Fibroblast of pulmonary artery (primary cell): ENCODE measurements around the gene EIF2B1.

Source experiments
- DNase-seq: peaks from one replicate; pipeline ENCODE4 v3.0.0-alpha.2; 2010; ENCODE audit warnings: low read depth
- H3K4me3 ChIP-seq: replicated peaks from 2 replicates; pipeline ENCODE4 v1.5.1; 2011; ENCODE audit warnings: low read depth, mild to moderate bottlenecking, control low read depth, low read length, moderate library complexity
- TF ChIP-seq, protein P1 (sequence below): IDR thresholded peaks from 2 replicates; pipeline ENCODE4 v1.5.1; 2011; ENCODE audit warnings: mild to moderate bottlenecking, control low read depth, low read length, inconsistent platforms; ENCODE audit errors: missing control alignments

EIF2B1 gene

DNA sequence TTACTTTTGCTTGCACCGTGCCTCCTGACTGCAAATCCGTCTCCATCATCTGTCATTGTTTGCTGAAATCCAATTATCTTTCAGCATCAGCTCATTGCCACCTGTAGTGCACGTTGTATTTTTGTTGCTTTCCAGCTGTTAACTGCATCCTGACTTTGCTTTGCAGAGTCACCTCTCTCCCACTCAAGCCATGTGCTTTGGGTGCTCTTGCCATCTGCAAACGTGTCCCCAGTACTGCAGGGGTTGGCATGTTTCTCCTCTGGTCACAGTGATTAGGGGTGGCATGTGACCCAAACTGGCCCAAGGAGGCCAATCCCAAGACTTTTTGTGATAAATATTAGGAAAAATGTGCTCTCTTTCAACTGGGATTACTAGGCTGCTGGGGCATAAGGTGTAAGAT is 59.6 kb downstream of the EIF2B1 start:
- no peak for DNase-seq
- TF ChIP-seq, protein P1, sequence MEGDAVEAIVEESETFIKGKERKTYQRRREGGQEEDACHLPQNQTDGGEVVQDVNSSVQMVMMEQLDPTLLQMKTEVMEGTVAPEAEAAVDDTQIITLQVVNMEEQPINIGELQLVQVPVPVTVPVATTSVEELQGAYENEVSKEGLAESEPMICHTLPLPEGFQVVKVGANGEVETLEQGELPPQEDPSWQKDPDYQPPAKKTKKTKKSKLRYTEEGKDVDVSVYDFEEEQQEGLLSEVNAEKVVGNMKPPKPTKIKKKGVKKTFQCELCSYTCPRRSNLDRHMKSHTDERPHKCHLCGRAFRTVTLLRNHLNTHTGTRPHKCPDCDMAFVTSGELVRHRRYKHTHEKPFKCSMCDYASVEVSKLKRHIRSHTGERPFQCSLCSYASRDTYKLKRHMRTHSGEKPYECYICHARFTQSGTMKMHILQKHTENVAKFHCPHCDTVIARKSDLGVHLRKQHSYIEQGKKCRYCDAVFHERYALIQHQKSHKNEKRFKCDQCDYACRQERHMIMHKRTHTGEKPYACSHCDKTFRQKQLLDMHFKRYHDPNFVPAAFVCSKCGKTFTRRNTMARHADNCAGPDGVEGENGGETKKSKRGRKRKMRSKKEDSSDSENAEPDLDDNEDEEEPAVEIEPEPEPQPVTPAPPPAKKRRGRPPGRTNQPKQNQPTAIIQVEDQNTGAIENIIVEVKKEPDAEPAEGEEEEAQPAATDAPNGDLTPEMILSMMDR = no peak
- H3K4me3 ChIP-seq = no peak overlapping the region

DNA sequence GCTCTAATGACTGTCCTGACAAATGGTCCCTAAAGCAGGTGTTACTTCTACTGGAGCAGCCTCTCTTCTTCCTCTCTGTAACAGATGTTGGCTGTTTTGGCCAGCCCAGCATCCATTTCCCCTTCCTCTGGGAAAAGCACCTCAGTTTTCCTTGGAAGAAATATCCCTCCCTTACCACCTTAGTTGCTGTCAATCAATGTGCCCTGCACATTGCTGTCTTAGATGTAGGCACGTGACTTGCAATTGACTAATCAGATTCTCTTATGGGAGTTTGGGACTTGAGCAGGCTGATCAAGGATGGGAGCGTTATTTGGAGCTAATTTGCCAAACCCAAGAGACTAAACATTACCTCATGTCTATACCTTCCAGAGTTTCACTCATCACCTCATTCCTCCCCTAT is 61.1 kb downstream of the EIF2B1 start:
- TF ChIP-seq, protein P1 = no peak
- DNase-seq = no peak
- no peak overlapping the region for H3K4me3 ChIP-seq

DNA sequence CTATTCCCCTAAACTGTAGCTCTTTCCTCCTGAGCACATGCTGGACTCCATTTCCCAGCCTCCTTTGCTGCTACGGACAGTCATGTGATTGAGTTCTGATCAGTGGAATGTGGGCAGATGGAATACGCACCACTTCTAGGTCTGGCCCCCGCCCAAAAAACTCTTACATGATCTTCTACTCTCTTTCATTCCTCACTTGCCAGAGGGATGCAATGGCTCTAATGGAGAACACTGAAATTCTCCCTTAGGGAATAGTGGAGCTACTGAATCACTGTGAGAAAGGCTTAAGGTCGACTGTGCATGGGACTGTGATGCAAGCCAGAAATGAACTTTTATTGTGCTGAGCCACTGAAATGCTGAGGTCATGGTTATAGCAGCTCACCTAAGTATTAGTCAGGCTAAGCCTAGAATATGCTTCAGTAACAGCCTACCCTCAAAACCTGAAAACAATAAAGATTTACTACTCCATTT is 62.1 kb downstream of the EIF2B1 start:
- peak; percentile 82 for DNase-seq
- TF ChIP-seq, protein P1 = no peak
- H3K4me3 ChIP-seq = no peak overlapping the region
